Measurements from ENCODE around the gene TYMS. TPM values are rescaled to one million over a fixed set of nuclear protein-coding genes. Genes with fewer than 3 reads are reported as not detected.

Gene TYMS
- total RNA-seq, 1 experiment from 2014 or later, result 339 TPM

GRCh38 chr18:713135-713490, 55.7 kb downstream of the TYMS start:
- H3K4me3 ChIP-seq (ENCODE audit: low read depth, low read length, poor library complexity, severe bottlenecking), result peak overlapping the region; percentile 61
- intact Hi-C loops (cut with micrococcal nuclease; ENCODE audit: unreplicated experiment), result no loop called here
- BruUV-seq (replicated peaks), result no TSS peak
- peaks cover 4% of the 10 kb centered on the region for H3K4me1 ChIP-seq (ENCODE audit: insufficient read depth, low read length, poor library complexity, severe bottlenecking)
- DNase-seq (ENCODE audit: low spot score), result no peak
- peaks cover 4% of the 10 kb centered on the region for H3K9me3 ChIP-seq (ENCODE audit: low read depth, low read length, poor library complexity, severe bottlenecking)
- ChIA-PET CTCF (interaction anchor here (0.6 to 1.4 kb wide), 2 partner anchors 89 to 126 kb away, joined by 3 to 8 read pairs; no protein-coding TSS in a partner anchor), POLR2A (ENCODE audit: low non-redundant PET) (no interaction called here)
- H3K27me3 ChIP-seq (replicated peaks; ENCODE audit: insufficient read depth, low read depth, low read length, poor library complexity), result no peaks in the 10 kb centered on the region
- H3K36me3 ChIP-seq (ENCODE audit: insufficient read depth, low read length, poor library complexity, severe bottlenecking), result no peaks in the 10 kb centered on the region
- TF ChIP-seq EZH2 (IDR thresholded peaks at IDR 0.05; ENCODE audit: borderline replicate concordance, low read depth, low read length, poor library complexity, severe bottlenecking), result no peak
- no peak for TF ChIP-seq CTCF (conservative IDR thresholded peaks at IDR 0.05; ENCODE audit: low read depth, low read length)
- no peak overlapping the region for H3K27ac ChIP-seq (ENCODE audit: low read depth, low read length, poor library complexity, severe bottlenecking)

GRCh38 chr18:715626-716025, 58.2 kb downstream of the TYMS start:
- CTCF ChIA-PET, result interaction anchor here (1.1 to 1.2 kb wide), 2 partner anchors 115 to 124 kb away, joined by 4 to 5 read pairs; no protein-coding TSS in a partner anchor
- TF ChIP-seq CTCF (conservative IDR thresholded peaks at IDR 0.05; ENCODE audit: low read depth, low read length), result no peak
- no peak for TF ChIP-seq EZH2 (IDR thresholded peaks at IDR 0.05; ENCODE audit: borderline replicate concordance, low read depth, low read length, poor library complexity, severe bottlenecking)
- Histone ChIP-seq H3K4me3 (ENCODE audit: low read depth, low read length, poor library complexity, severe bottlenecking) (no peak overlapping the region), H3K27ac (ENCODE audit: low read depth, low read length, poor library complexity, severe bottlenecking) (peak overlapping the region; percentile 22), H3K36me3 (ENCODE audit: insufficient read depth, low read length, poor library complexity, severe bottlenecking) (no peaks in the 10 kb centered on the region), H3K9me3 (ENCODE audit: low read depth, low read length, poor library complexity, severe bottlenecking) (peaks cover 4% of the 10 kb centered on the region), H3K27me3 (replicated peaks; ENCODE audit: insufficient read depth, low read depth, low read length, poor library complexity) (no peaks in the 10 kb centered on the region), H3K4me1 (ENCODE audit: insufficient read depth, low read length, poor library complexity, severe bottlenecking) (peaks cover 4% of the 10 kb centered on the region)
- intact Hi-C loops (cut with micrococcal nuclease; ENCODE audit: unreplicated experiment), result no loop called here
- BruUV-seq (replicated peaks), result no TSS peak
- peak; percentile 64 for DNase-seq (ENCODE audit: low spot score)
- POLR2A ChIA-PET (ENCODE audit: low non-redundant PET), result no interaction called here

GRCh38 chr18:717003-717402, 59.5 kb downstream of the TYMS start:
- Histone ChIP-seq H3K4me3 (ENCODE audit: low read depth, low read length, poor library complexity, severe bottlenecking) (no peak overlapping the region), H3K27ac (ENCODE audit: low read depth, low read length, poor library complexity, severe bottlenecking) (no peak overlapping the region), H3K27me3 (replicated peaks; ENCODE audit: insufficient read depth, low read depth, low read length, poor library complexity) (no peaks in the 10 kb centered on the region), H3K9me3 (ENCODE audit: low read depth, low read length, poor library complexity, severe bottlenecking) (peaks cover 4% of the 10 kb centered on the region), H3K36me3 (ENCODE audit: insufficient read depth, low read length, poor library complexity, severe bottlenecking) (no peaks in the 10 kb centered on the region), H3K4me1 (ENCODE audit: insufficient read depth, low read length, poor library complexity, severe bottlenecking) (no peaks in the 10 kb centered on the region)
- TF ChIP-seq CTCF (conservative IDR thresholded peaks at IDR 0.05; ENCODE audit: low read depth, low read length) (no peak), EZH2 (IDR thresholded peaks at IDR 0.05; ENCODE audit: borderline replicate concordance, low read depth, low read length, poor library complexity, severe bottlenecking) (no peak)
- POLR2A ChIA-PET (ENCODE audit: low non-redundant PET), result no interaction called here
- no TSS peak for BruUV-seq (replicated peaks)
- CTCF ChIA-PET, result interaction anchor here (0.5 kb wide), 1 partner anchor 8 kb away, joined by 3 read pairs; no protein-coding TSS in a partner anchor
- no peak for DNase-seq (ENCODE audit: low spot score)
- intact Hi-C loops (cut with micrococcal nuclease; ENCODE audit: unreplicated experiment), result no loop called here

Other genes with a start within 250 kb of the TYMS start
- gene COLEC12, start 157.0 kb upstream of the TYMS start, total RNA-seq (2021), result 0.86 and 1.5 TPM in 2 replicates
- gene CETN1, start 77.3 kb upstream of the TYMS start, total RNA-seq (2021), result not detected in 2 replicates
- 10.4 and 10.5 TPM in 2 replicates for gene CLUL1, start 60.7 kb upstream of the TYMS start, total RNA-seq (2021)
- 39.2 and 48.0 TPM in 2 replicates for gene ENOSF1, start 55.0 kb downstream of the TYMS start, total RNA-seq (2021)
- 138 and 142 TPM in 2 replicates for gene YES1, start 154.6 kb downstream of the TYMS start, total RNA-seq (2021)
- not detected in 2 replicates for gene ADCYAP1, start 247.2 kb downstream of the TYMS start, total RNA-seq (2021)